Adipose tissue (tissue), 3 donors: ENCODE data around the gene NFATC3. TPM values are rescaled to one million over a fixed set of nuclear protein-coding genes. Genes with fewer than 3 reads are reported as not detected.

Experiments used
- H3K27ac ChIP-seq: one replicate; pipeline ENCODE4 v1.5.1; 2013; ENCODE audit warnings: low read depth, low read length
- WGBS, 3 donors: extraction: QIAGEN DNeasy Blood & Tissue Kit; methylation state at CpG; one replicate each; pipeline ENCODE4 v1.1.7; 2013; 5-methylcytosine and 5-hydroxymethylcytosine counted together
- polyA plus RNA-seq, 3 donors: library from polyadenylated mRNA; stranded (reverse); fragments of 200-250 nt; gene quantifications; one replicate each; pipeline ENCODE4 v1.2.3, GENCODE V29; 2013
- donor health status: healthy with polysubstance abuse.
- donor health status: Bipolar disorder and iron deficiency.
- donor health status: healthy.

The NFATC3 gene
- polyA plus RNA-seq, 3 donors: 5.9 to 12.5 (median 11.2) TPM

- WGBS, 3 donors: 58 to 65% (median 58%) methylated on average over 3 of the region's 3 CpGs
- no peak overlapping the region for H3K27ac ChIP-seq
Observed at GRCh38 chr16:68200088-68200783, 115.1 kb downstream of the NFATC3 start.

GRCh38 chr16:68202091-68202519, 116.9 kb downstream of the NFATC3 start:
- no peak overlapping the region for H3K27ac ChIP-seq

GRCh38 chr16:68206245-68206644, 121.1 kb downstream of the NFATC3 start:
- no peak overlapping the region for H3K27ac ChIP-seq
- WGBS, 3 donors: 82 to 92% (median 83%) methylated on average over 2 of the region's 2 CpGs

GRCh38 chr16:68214726-68215125, 129.6 kb downstream of the NFATC3 start:
- 61 to 84% (median 71%) methylated on average over 3 of the region's 3 CpGs for WGBS, 3 donors
- H3K27ac ChIP-seq: no peak overlapping the region

GRCh38 chr16:68215302-68215701, 130.1 kb downstream of the NFATC3 start:
- H3K27ac ChIP-seq: no peak overlapping the region
- WGBS, 3 donors: 71 to 93% (median 89%) methylated on average over 1 of the region's 1 CpG

- WGBS, 3 donors: 81 to 90% (median 88%) methylated on average over 3 of the region's 3 CpGs
Observed at GRCh38 chr16:68216240-68216639, 131.1 kb downstream of the NFATC3 start.

GRCh38 chr16:68217506-68217905, 132.3 kb downstream of the NFATC3 start:
- H3K27ac ChIP-seq: no peak overlapping the region
- WGBS, 3 donors: 72 to 93% (median 73%) methylated on average over 4 of the region's 4 CpGs

More at GRCh38 chr16:68216240-68216639, 131.1 kb downstream of the NFATC3 start:
- H3K27ac ChIP-seq: no peak overlapping the region

GRCh38 chr16:68219725-68220351, 134.7 kb downstream of the NFATC3 start:
- 92 to 95% (median 92%) methylated on average over 6 of the region's 6 CpGs for WGBS, 3 donors
- no peak overlapping the region for H3K27ac ChIP-seq

GRCh38 chr16:68223072-68223471, 137.9 kb downstream of the NFATC3 start:
- 55 to 91% (median 78%) methylated on average over 1 of the region's 1 CpG for WGBS, 3 donors
- H3K27ac ChIP-seq: no peak overlapping the region

GRCh38 chr16:68226116-68226515, 140.9 kb downstream of the NFATC3 start:
- no peak overlapping the region for H3K27ac ChIP-seq
- 79 to 82% (median 81%) methylated on average over 4 of the region's 4 CpGs for WGBS, 3 donors

GRCh38 chr16:68227183-68227793, 142.1 kb downstream of the NFATC3 start:
- 51 to 55% (median 54%) methylated on average over 3 of the region's 3 CpGs for WGBS, 3 donors
- no peak overlapping the region for H3K27ac ChIP-seq

GRCh38 chr16:68227850-68228553, 142.8 kb downstream of the NFATC3 start:
- H3K27ac ChIP-seq: no peak overlapping the region
- 37 to 54% (median 53%) methylated on average over 2 of the region's 2 CpGs for WGBS, 3 donors

- 64 to 89% (median 89%) methylated on average over 3 of the region's 3 CpGs for WGBS, 3 donors
- H3K27ac ChIP-seq: no peak overlapping the region
Observed at GRCh38 chr16:68228652-68229051, 143.5 kb downstream of the NFATC3 start.

- no peak overlapping the region for H3K27ac ChIP-seq
- 62 to 79% (median 67%) methylated on average over 4 of the region's 4 CpGs for WGBS, 3 donors
Observed at GRCh38 chr16:68229431-68230175, 144.4 kb downstream of the NFATC3 start.

- H3K27ac ChIP-seq: no peak overlapping the region
- WGBS, 3 donors: 85 to 95% (median 91%) methylated on average over 9 of the region's 9 CpGs
Observed at GRCh38 chr16:68230176-68230571, 145.0 kb downstream of the NFATC3 start.

- H3K27ac ChIP-seq: no peak overlapping the region
- WGBS, 3 donors: 93 to 96% (median 95%) methylated on average over 12 of the region's 12 CpGs
Observed at GRCh38 chr16:68230956-68231355, 145.8 kb downstream of the NFATC3 start.

- no peak overlapping the region for H3K27ac ChIP-seq
- 87 to 90% (median 87%) methylated on average over 26 of the region's 26 CpGs for WGBS, 3 donors
Observed at GRCh38 chr16:68231384-68232136, 146.4 kb downstream of the NFATC3 start.

GRCh38 chr16:68232335-68232734, 147.2 kb downstream of the NFATC3 start:
- H3K27ac ChIP-seq: no peak overlapping the region
- 77 to 86% (median 84%) methylated on average over 15 to 16 of the region's 16 CpGs for WGBS, 3 donors
